Gastroesophageal sphincter (tissue), 3 donors: Measurements from ENCODE around the gene CNTNAP2.

Experiments
- EP300 ChIP-seq: sonication (generic); formaldehyde crosslinking; IDR thresholded peaks from one replicate; pipeline ENCODE4 v1.6.1; 2017; ENCODE audit warnings: antibody characterized with exemption, mild to moderate bottlenecking
- POLR2A ChIP-seq, 2 donors: fragments of 450-650 bp; IDR thresholded peaks; one replicate each; pipeline ENCODE4 v1.6.1; 2017; ENCODE audit warnings: antibody characterized with exemption in 2 of 2, mild to moderate bottlenecking in 2 of 2, moderate library complexity in 1 of 2
- POLR2AphosphoS5 ChIP-seq: sonication (generic); formaldehyde crosslinking; IDR thresholded peaks from one replicate; pipeline ENCODE4 v1.6.1; 2017; ENCODE audit warnings: antibody characterized with exemption
- TF ChIP-seq, protein P1 (sequence below), 4 experiments: fragments of 200-600 bp in 2 of 4; fragments of 450-650 bp in 2 of 4; sonication (generic) in 1 of 4; IDR thresholded peaks; one replicate each; pipeline ENCODE4 v1.5.1; 2017 to 2019; ENCODE audit warnings: antibody characterized with exemption in 4 of 4, mild to moderate bottlenecking in 2 of 4, moderate library complexity in 2 of 4

- TF ChIP-seq, protein P1, sequence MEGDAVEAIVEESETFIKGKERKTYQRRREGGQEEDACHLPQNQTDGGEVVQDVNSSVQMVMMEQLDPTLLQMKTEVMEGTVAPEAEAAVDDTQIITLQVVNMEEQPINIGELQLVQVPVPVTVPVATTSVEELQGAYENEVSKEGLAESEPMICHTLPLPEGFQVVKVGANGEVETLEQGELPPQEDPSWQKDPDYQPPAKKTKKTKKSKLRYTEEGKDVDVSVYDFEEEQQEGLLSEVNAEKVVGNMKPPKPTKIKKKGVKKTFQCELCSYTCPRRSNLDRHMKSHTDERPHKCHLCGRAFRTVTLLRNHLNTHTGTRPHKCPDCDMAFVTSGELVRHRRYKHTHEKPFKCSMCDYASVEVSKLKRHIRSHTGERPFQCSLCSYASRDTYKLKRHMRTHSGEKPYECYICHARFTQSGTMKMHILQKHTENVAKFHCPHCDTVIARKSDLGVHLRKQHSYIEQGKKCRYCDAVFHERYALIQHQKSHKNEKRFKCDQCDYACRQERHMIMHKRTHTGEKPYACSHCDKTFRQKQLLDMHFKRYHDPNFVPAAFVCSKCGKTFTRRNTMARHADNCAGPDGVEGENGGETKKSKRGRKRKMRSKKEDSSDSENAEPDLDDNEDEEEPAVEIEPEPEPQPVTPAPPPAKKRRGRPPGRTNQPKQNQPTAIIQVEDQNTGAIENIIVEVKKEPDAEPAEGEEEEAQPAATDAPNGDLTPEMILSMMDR (IDR thresholded peaks at IDR 0.05): no peak
- TF ChIP-seq POLR2AphosphoS5: no peak
- TF ChIP-seq EP300: no peak
- no peak for TF ChIP-seq POLR2A (IDR thresholded peaks at IDR 0.05)
Measured at GRCh38 chr7:147539685-147540084, 1423.1 kb downstream of the CNTNAP2 start.
